Measurements from ENCODE around the gene TEX13B. TPM values are rescaled to one million over a fixed set of nuclear protein-coding genes. Genes with fewer than 3 reads are reported as not detected.

The TEX13B gene
- total and polyA plus RNA-seq, 2 donors (not counting 3 experiments of a cell fraction or from before 2014, with no cell fraction given): not detected

DNA sequence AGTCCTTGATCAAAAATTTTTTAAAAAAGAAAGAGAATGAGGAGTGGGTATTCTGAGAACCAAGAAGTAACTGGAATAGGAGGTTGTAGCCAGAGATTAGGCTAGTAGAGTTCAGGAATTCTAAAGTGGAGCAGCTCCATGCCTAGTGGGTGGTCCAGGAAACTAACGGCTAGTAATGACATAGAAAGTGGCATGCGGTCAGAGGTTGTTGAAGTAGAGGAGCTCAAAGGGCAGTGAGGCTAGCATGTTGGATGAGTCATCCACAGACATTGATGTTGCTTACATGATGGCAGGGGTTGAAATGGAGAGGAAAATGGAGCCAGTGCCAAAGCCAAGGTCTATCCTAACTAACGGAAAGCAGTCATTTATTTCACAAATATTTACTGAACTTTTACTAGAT lies 42.1 kb downstream of the TEX13B start:
- no peak for DNase-seq (ENCODE audit: low read depth, low spot score)
- no peaks in the 10 kb centered on the region for H3K79me2 ChIP-seq (ENCODE audit: control insufficient read depth, insufficient read depth, low read length)
- H3K4me3 ChIP-seq (replicated peaks in 1 of 3; ENCODE audit: insufficient read depth in 1 of 3, low read depth in 1 of 3, low read length in 3 of 3): no peak overlapping the region
- H3K4me2 ChIP-seq (ENCODE audit: insufficient read depth, low read length): no peak overlapping the region
- POLR2A ChIA-PET: no interaction called here
- H4K20me1 ChIP-seq (replicated peaks; ENCODE audit: control insufficient read depth, extremely low read depth, insufficient read depth, low read length): no peaks in the 10 kb centered on the region
- no peak for FAIRE-seq
- no peak for TF ChIP-seq POLR2A (IDR thresholded peaks at IDR 0.05; ENCODE audit: low read depth, low read length)
- TF ChIP-seq EZH2 (IDR thresholded peaks at IDR 0.05; ENCODE audit: borderline replicate concordance, low read depth, low read length, severe bottlenecking): no peak
- no peak overlapping the region for H3K27ac ChIP-seq (ENCODE audit: insufficient read depth, low read depth, low read length)
- intact Hi-C loops (cut with micrococcal nuclease): no loop called here
- dilution Hi-C loops (cut with MboI; ENCODE audit: extremely low pct_ligation_motif_present, low sequenced_read_pairs): no loop called here
- no peaks in the 10 kb centered on the region for H3K27me3 ChIP-seq (ENCODE audit: control insufficient read depth in 2 of 2, insufficient read depth in 2 of 2, low read length in 2 of 2)
- no peaks in the 10 kb centered on the region for H3K36me3 ChIP-seq (ENCODE audit: control insufficient read depth in 2 of 2, extremely low read depth in 1 of 2, insufficient read depth in 2 of 2, low read length in 2 of 2)
- no peak overlapping the region for H3K9ac ChIP-seq (replicated peaks; ENCODE audit: extremely low read depth, insufficient read depth, low read length)
- BruUV-seq (replicated peaks): no TSS peak
- H3K9me3 ChIP-seq (replicated peaks; ENCODE audit: control insufficient read depth, insufficient read depth, low read length): no peaks in the 10 kb centered on the region
- H2AFZ ChIP-seq (ENCODE audit: low read depth, low read length): no peak overlapping the region
- no peaks in the 10 kb centered on the region for H3K9me1 ChIP-seq (replicated peaks; ENCODE audit: control insufficient read depth, extremely low read depth, insufficient read depth, low read length)
- CTCF ChIA-PET: interaction anchor here (1.2 kb wide), 1 partner anchor 12 kb away, joined by 3 read pairs; no protein-coding TSS in a partner anchor
- peaks cover 7% of the 10 kb centered on the region for H3K4me1 ChIP-seq (ENCODE audit: control insufficient read depth, extremely low read depth, insufficient read depth, low read length)

DNA sequence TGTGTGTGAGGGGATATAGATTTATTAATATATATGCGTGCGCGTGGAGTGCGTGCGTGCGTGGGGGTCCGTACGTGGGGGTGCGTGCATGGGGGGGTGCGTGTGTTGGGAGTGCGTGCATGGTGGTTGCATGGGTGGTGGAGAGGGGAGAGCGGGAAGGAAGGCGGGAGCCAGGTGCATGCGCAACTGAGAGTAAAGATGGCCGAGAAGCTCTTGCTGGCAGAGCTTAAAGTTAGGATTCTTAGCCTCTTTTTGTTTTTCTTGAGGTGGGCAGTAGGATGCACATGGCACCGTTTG lies 45.8 kb downstream of the TEX13B start:
- Histone ChIP-seq H3K9me1 (replicated peaks; ENCODE audit: control insufficient read depth, extremely low read depth, insufficient read depth, low read length) (no peaks in the 10 kb centered on the region), H3K4me1 (ENCODE audit: control insufficient read depth, extremely low read depth, insufficient read depth, low read length) (peaks cover 7% of the 10 kb centered on the region), H3K36me3 (ENCODE audit: control insufficient read depth in 2 of 2, extremely low read depth in 1 of 2, insufficient read depth in 2 of 2, low read length in 2 of 2) (no peaks in the 10 kb centered on the region), H3K9me3 (replicated peaks; ENCODE audit: control insufficient read depth, insufficient read depth, low read length) (no peaks in the 10 kb centered on the region), H3K9ac (replicated peaks; ENCODE audit: extremely low read depth, insufficient read depth, low read length) (no peak overlapping the region), H3K27ac (ENCODE audit: insufficient read depth, low read depth, low read length) (no peak overlapping the region), H3K27me3 (ENCODE audit: control insufficient read depth in 2 of 2, insufficient read depth in 2 of 2, low read length in 2 of 2) (no peaks in the 10 kb centered on the region), H3K79me2 (ENCODE audit: control insufficient read depth, insufficient read depth, low read length) (no peaks in the 10 kb centered on the region), H3K4me2 (ENCODE audit: insufficient read depth, low read length) (no peak overlapping the region), H3K4me3 (replicated peaks in 1 of 3; ENCODE audit: insufficient read depth in 1 of 3, low read depth in 1 of 3, low read length in 3 of 3) (no peak overlapping the region), H4K20me1 (replicated peaks; ENCODE audit: control insufficient read depth, extremely low read depth, insufficient read depth, low read length) (no peaks in the 10 kb centered on the region), H2AFZ (ENCODE audit: low read depth, low read length) (no peak overlapping the region)
- intact Hi-C loops (cut with micrococcal nuclease) (no loop called here), dilution Hi-C loops (cut with MboI; ENCODE audit: extremely low pct_ligation_motif_present, low sequenced_read_pairs) (no loop called here)
- BruUV-seq (replicated peaks): no TSS peak
- POLR2A ChIA-PET: no interaction called here
- CTCF ChIA-PET: no interaction called here
- TF ChIP-seq POLR2A (IDR thresholded peaks at IDR 0.05; ENCODE audit: low read depth, low read length) (no peak), EZH2 (IDR thresholded peaks at IDR 0.05; ENCODE audit: borderline replicate concordance, low read depth, low read length, severe bottlenecking) (no peak), JUN (IDR thresholded peaks at IDR 0.05; ENCODE audit: borderline replicate concordance, insufficient read depth, insufficient read length, low read depth) (no peak), POLR2AphosphoS5 (IDR thresholded peaks at IDR 0.05; ENCODE audit: insufficient read depth, low read depth, low read length) (no peak), GATA2 (IDR thresholded peaks at IDR 0.05; ENCODE audit: insufficient read depth, insufficient read length, low read depth, low read length) (no peak), FOS (IDR thresholded peaks at IDR 0.05; ENCODE audit: borderline replicate concordance, insufficient read depth, low read length) (no peak), MYC (IDR thresholded peaks at IDR 0.05; ENCODE audit: low read depth, low read length) (no peak)
- TF ChIP-seq, protein P1, sequence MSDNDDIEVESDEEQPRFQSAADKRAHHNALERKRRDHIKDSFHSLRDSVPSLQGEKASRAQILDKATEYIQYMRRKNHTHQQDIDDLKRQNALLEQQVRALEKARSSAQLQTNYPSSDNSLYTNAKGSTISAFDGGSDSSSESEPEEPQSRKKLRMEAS (IDR thresholded peaks at IDR 0.05; ENCODE audit: insufficient read depth, insufficient read length): no peak
- TF ChIP-seq, protein P2, sequence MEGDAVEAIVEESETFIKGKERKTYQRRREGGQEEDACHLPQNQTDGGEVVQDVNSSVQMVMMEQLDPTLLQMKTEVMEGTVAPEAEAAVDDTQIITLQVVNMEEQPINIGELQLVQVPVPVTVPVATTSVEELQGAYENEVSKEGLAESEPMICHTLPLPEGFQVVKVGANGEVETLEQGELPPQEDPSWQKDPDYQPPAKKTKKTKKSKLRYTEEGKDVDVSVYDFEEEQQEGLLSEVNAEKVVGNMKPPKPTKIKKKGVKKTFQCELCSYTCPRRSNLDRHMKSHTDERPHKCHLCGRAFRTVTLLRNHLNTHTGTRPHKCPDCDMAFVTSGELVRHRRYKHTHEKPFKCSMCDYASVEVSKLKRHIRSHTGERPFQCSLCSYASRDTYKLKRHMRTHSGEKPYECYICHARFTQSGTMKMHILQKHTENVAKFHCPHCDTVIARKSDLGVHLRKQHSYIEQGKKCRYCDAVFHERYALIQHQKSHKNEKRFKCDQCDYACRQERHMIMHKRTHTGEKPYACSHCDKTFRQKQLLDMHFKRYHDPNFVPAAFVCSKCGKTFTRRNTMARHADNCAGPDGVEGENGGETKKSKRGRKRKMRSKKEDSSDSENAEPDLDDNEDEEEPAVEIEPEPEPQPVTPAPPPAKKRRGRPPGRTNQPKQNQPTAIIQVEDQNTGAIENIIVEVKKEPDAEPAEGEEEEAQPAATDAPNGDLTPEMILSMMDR (IDR thresholded peaks at IDR 0.05; ENCODE audit: extremely low read depth in 1 of 2, insufficient read depth in 1 of 2, low read depth in 1 of 2, low read length in 2 of 2): no peak
- FAIRE-seq (no peak), DNase-seq (ENCODE audit: low read depth, low spot score) (no peak)
